GM12878 (cell line): ENCODE data around the gene SLC15A5. TPM values are rescaled to one million over a fixed set of nuclear protein-coding genes. Genes with fewer than 3 reads are reported as not detected.

Experiments used
- ATAC-seq: fragments of 200-7000 bp; cut with Tn5 transposase; 3 replicates; pipeline ENCODE4 v1.9.1; 2020; ENCODE audit warnings: mild to moderate bottlenecking, moderate library complexity
- BruUV-seq: library from RNA; stranded (reverse); fragments of 400-500 nt; replicated peaks from 2 replicates; lab custom pipeline; 2021; lab: Mats Ljungman, UMichigan
- CTCF ChIA-PET: fragments of 300-600 bp; sonication (Branson Sonifier 250); formaldehyde crosslinking; extraction: SDS; loops from one replicate; lab custom pipeline; 2021; ENCODE audit warnings: inconsistent platforms; lab: Yijun Ruan, JAX
- POLR2A ChIA-PET: fragments of 350-600 bp; formaldehyde crosslinking; extraction: SDS; loops from one replicate; lab custom pipeline; 2021; ENCODE audit warnings: inconsistent platforms; lab: Charles Lee
- RAD21 ChIA-PET: fragments of 300-600 bp; sonication (Branson Sonifier 250); formaldehyde crosslinking; loops from one replicate; lab custom pipeline; 2023; ENCODE audit warnings: antibody characterized with exemption; ENCODE audit not compliant: unreplicated experiment; lab: Charles Lee
- SMC1A ChIA-PET: fragments of 300-600 bp; sonication (Branson Sonifier 250); formaldehyde crosslinking; loops from one replicate; lab custom pipeline; 2023; ENCODE audit not compliant: unreplicated experiment, uncharacterized antibody; lab: Charles Lee
- DNase-seq: peaks from one replicate; pipeline ENCODE4 v3.0.0-alpha.2; 2011; ENCODE audit warnings: low read depth, low spot score
- FAIRE-seq: peaks from 3 replicates; lab custom pipeline; 2011; peaks lifted over from hg19 to GRCh38; lab: Jason Lieb, UNC
- H2AFZ ChIP-seq: 2 replicates; pipeline ENCODE4 v1.6.0; 2011; ENCODE audit warnings: low read depth, low read length, control low read depth; ENCODE audit not compliant: control insufficient read depth
- H3K27ac ChIP-seq: 2 replicates; pipeline ENCODE4 v1.5.1; 2011; ENCODE audit warnings: control low read depth; ENCODE audit not compliant: control insufficient read depth, insufficient read depth
- H3K27me3 ChIP-seq, 2 experiments: replicated peaks in 1 of 2; 2 replicates each; pipeline versions ENCODE4 v1.6.0 to v1.6.1; 2011; ENCODE audit warnings: low read length in 1 of 2; ENCODE audit not compliant: control insufficient read depth in 2 of 2, insufficient read depth in 2 of 2
- H3K36me3 ChIP-seq, 2 experiments: 2 replicates each; pipeline ENCODE4 v1.5.1; 2011; ENCODE audit warnings: low read length in 1 of 2; ENCODE audit not compliant: control insufficient read depth in 2 of 2, insufficient read depth in 2 of 2
- H3K4me1 ChIP-seq: 2 replicates; pipeline ENCODE4 v1.6.1; 2011; ENCODE audit warnings: mild to moderate bottlenecking, low read length, moderate library complexity, mixed read lengths; ENCODE audit not compliant: control insufficient read depth, insufficient read depth
- H3K4me2 ChIP-seq: 2 replicates; pipeline ENCODE4 v1.6.0; 2011; ENCODE audit warnings: control low read depth; ENCODE audit not compliant: control insufficient read depth, insufficient read depth
- H3K4me3 ChIP-seq: fragments of 200-600 bp; sonication (generic); 2 replicates; pipeline ENCODE4 v1.5.1; 2016
- H3K79me2 ChIP-seq: 2 replicates; pipeline ENCODE4 v1.6.0; 2011; ENCODE audit warnings: low read length; ENCODE audit not compliant: control insufficient read depth, insufficient read depth
- H3K9ac ChIP-seq: 2 replicates; pipeline ENCODE4 v1.8.0; 2011; ENCODE audit warnings: low read length, control low read depth, mixed read lengths; ENCODE audit not compliant: control insufficient read depth, insufficient read depth
- H3K9me3 ChIP-seq: replicated peaks from 3 replicates; pipeline ENCODE4 v1.5.1; 2011; ENCODE audit warnings: mild to moderate bottlenecking, low read length; ENCODE audit not compliant: control insufficient read depth, insufficient read depth
- H4K20me1 ChIP-seq: 2 replicates; pipeline ENCODE4 v1.6.0; 2011; ENCODE audit not compliant: control insufficient read depth, insufficient read depth
- CREM ChIP-seq: IDR thresholded peaks from 2 replicates; pipeline ENCODE4 v1.6.1; 2014; ENCODE audit warnings: antibody characterized with exemption, low read depth
- KDM1A ChIP-seq: fragments of 200-600 bp; sonication (generic); IDR thresholded peaks from 2 replicates; pipeline ENCODE4 v1.6.1; 2016; ENCODE audit warnings: borderline replicate concordance
- MEF2A ChIP-seq: IDR thresholded peaks from 2 replicates; pipeline ENCODE4 v1.6.1; 2011; ENCODE audit warnings: low read depth, mild to moderate bottlenecking, low read length, moderate library complexity; ENCODE audit not compliant: insufficient read depth
- NR2C1 ChIP-seq: fragments of 450-650 bp; IDR thresholded peaks from 2 replicates; pipeline ENCODE4 v1.6.1; 2017; ENCODE audit warnings: antibody characterized with exemption, mild to moderate bottlenecking, moderate library complexity
- RFX5 ChIP-seq: IDR thresholded peaks from 2 replicates; pipeline ENCODE4 v1.6.1; 2011; ENCODE audit warnings: low read depth, low read length, improper control_type of control experiment
- ZNF384 ChIP-seq: IDR thresholded peaks from 2 replicates; pipeline ENCODE4 v1.6.1; 2012; ENCODE audit warnings: low read depth, mild to moderate bottlenecking, low read length, improper control_type of control experiment, borderline replicate concordance
- WGBS: methylation state at CpG from one replicate; pipeline ENCODE4 v1.1.6; 2016; ENCODE audit warnings: low lambda C conversion rate; ENCODE audit not compliant: insufficient replicate concordance, insufficient coverage; ENCODE audit errors: missing lambda C conversion rate; 5-methylcytosine and 5-hydroxymethylcytosine counted together
- in situ Hi-C: fragments of 300-500 bp; cut with MboI; formaldehyde crosslinking; loops from 9 replicates; pipeline ENCODE4 v1.14.3; 2018; ENCODE audit warnings: mixed read lengths
- intact Hi-C: fragments of 100-400 bp; cut with micrococcal nuclease; formaldehyde crosslinking; loops from one replicate; pipeline ENCODE4 v1.14.2; 2022; ENCODE audit not compliant: unreplicated experiment
- polyA plus RNA-seq, 11 experiments: library from polyadenylated mRNA; depleted of rRNA in 4 of 11; unstranded in 6 of 11; stranded (reverse) in 5 of 11; fragments of >200 nt; fragmentation: Nextera tagmentation in 4 of 11; fragmentation: Illumina TruSeq in 1 of 11; extraction: Ambion mirVana in 4 of 11; extraction: Trizol in 1 of 11; gene quantifications; 1 replicate in 1 of 11; 2 replicates in 10 of 11; pipeline versions ENCODE4 v1.2.1 to v1.2.3, GENCODE V29; 2011 to 2016; ENCODE audit warnings: inconsistent platforms in 2 of 11, missing spikeins in 2 of 11, low read depth in 1 of 11
- total RNA-seq, 4 experiments: library from RNA; depleted of rRNA in 3 of 4; stranded (reverse); fragments of >200 nt in 3 of 4; fragmentation: Illumina TruSeq in 1 of 4; extraction: Trizol in 1 of 4; gene quantifications; 2 replicates each; pipeline versions ENCODE4 v1.2.1 to v1.2.3, GENCODE V29; 2013 to 2021
- TF ChIP-seq, protein P1 (sequence below), 3 experiments: IDR thresholded peaks in 2 of 3; conservative IDR thresholded peaks in 1 of 3; 2 replicates each; pipeline ENCODE4 v1.5.1; 2011; ENCODE audit warnings: low read depth in 3 of 3, low read length in 3 of 3, mild to moderate bottlenecking in 3 of 3, control low read depth in 2 of 3, moderate library complexity in 2 of 3, inconsistent platforms in 1 of 3, mixed read lengths in 1 of 3; ENCODE audit not compliant: control insufficient read depth in 2 of 3, insufficient read depth in 1 of 3; ENCODE audit errors: extremely low read depth in 1 of 3
- TF ChIP-seq, protein P2 (sequence below): fragments of 450-650 bp; IDR thresholded peaks from 2 replicates; pipeline ENCODE4 v1.6.1; 2014; ENCODE audit warnings: mild to moderate bottlenecking
- TF ChIP-seq, protein P3 (sequence below): fragments of 450-650 bp; IDR thresholded peaks from 2 replicates; pipeline ENCODE4 v1.6.1; 2016; ENCODE audit warnings: mild to moderate bottlenecking

Gene SLC15A5
- total and polyA plus RNA-seq, 10 of the 15 experiments (the other 5 are each of a cell fraction or from before 2014, with no cell fraction given): not detected

DNA sequence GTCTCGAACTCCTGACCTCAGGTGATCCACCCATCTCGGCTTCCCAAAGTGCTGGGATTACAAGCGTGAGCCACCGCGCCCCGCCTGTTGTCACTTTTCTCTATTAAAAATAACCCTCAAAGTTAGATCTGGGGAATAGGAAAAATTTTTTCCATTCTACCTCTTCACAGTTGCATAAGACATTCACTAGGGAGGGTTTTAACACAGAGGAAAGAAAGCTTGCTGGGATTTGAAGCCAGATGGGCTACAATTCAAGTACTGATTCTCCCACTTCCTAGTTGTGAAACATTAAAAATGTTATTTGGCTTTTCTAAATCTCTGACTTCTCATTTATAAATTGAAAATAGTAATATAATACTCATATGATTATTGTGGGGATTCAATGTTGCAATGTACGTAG, 23.3 kb upstream of the SLC15A5 start:
- Histone ChIP-seq H3K79me2 (no peaks in the 10 kb centered on the region), H4K20me1 (no peaks in the 10 kb centered on the region), H3K36me3 (no peaks in the 10 kb centered on the region), H3K4me1 (no peaks in the 10 kb centered on the region), H3K4me2 (no peak overlapping the region), H3K27ac (no peak overlapping the region), H2AFZ (no peak overlapping the region), H3K9me3 (no peaks in the 10 kb centered on the region), H3K27me3 (no peaks in the 10 kb centered on the region), H3K9ac (no peak overlapping the region), H3K4me3 (no peak overlapping the region)
- ChIA-PET CTCF (no interaction called here), RAD21 (no interaction called here), SMC1A (no interaction called here), POLR2A (no interaction called here)
- DNase-seq: no peak
- no peak for FAIRE-seq
- no TSS peak for BruUV-seq
- in situ Hi-C loops (no loop called here), intact Hi-C loops (no loop called here)
- TF ChIP-seq RFX5 (no peak), MEF2A (no peak), ZNF384 (no peak), CREM (no peak), KDM1A (no peak), NR2C1 (no peak)
- TF ChIP-seq, protein P1, sequence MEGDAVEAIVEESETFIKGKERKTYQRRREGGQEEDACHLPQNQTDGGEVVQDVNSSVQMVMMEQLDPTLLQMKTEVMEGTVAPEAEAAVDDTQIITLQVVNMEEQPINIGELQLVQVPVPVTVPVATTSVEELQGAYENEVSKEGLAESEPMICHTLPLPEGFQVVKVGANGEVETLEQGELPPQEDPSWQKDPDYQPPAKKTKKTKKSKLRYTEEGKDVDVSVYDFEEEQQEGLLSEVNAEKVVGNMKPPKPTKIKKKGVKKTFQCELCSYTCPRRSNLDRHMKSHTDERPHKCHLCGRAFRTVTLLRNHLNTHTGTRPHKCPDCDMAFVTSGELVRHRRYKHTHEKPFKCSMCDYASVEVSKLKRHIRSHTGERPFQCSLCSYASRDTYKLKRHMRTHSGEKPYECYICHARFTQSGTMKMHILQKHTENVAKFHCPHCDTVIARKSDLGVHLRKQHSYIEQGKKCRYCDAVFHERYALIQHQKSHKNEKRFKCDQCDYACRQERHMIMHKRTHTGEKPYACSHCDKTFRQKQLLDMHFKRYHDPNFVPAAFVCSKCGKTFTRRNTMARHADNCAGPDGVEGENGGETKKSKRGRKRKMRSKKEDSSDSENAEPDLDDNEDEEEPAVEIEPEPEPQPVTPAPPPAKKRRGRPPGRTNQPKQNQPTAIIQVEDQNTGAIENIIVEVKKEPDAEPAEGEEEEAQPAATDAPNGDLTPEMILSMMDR (IDR thresholded peaks at IDR 0.05 in 2 of 3, conservative IDR thresholded peaks at IDR 0.05 in 1 of 3; ENCODE audit: control insufficient read depth in 2 of 3, extremely low read depth in 1 of 3, insufficient read depth in 1 of 3, low read depth in 3 of 3, low read length in 3 of 3): no peak
- TF ChIP-seq, protein P2, sequence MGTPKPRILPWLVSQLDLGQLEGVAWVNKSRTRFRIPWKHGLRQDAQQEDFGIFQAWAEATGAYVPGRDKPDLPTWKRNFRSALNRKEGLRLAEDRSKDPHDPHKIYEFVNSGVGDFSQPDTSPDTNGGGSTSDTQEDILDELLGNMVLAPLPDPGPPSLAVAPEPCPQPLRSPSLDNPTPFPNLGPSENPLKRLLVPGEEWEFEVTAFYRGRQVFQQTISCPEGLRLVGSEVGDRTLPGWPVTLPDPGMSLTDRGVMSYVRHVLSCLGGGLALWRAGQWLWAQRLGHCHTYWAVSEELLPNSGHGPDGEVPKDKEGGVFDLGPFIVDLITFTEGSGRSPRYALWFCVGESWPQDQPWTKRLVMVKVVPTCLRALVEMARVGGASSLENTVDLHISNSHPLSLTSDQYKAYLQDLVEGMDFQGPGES: no peak
- TF ChIP-seq, protein P3, sequence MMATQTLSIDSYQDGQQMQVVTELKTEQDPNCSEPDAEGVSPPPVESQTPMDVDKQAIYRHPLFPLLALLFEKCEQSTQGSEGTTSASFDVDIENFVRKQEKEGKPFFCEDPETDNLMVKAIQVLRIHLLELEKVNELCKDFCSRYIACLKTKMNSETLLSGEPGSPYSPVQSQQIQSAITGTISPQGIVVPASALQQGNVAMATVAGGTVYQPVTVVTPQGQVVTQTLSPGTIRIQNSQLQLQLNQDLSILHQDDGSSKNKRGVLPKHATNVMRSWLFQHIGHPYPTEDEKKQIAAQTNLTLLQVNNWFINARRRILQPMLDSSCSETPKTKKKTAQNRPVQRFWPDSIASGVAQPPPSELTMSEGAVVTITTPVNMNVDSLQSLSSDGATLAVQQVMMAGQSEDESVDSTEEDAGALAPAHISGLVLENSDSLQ: no peak
- ATAC-seq: no peak
- 53% methylated on average over 7 of the region's 7 CpGs for WGBS
